PFSK-1 (cell line): Measurements from ENCODE around the gene UNC45A.
A peak's percentile ranks its signal among the peaks of the same experiment; 100 is the strongest.

Source experiments
- FOXP2 ChIP-seq: optimal IDR thresholded peaks from 2 replicates; pipeline ENCODE3; 2011; ENCODE audit warnings: borderline replicate concordance, control low read depth, inconsistent platforms; ENCODE audit not compliant: insufficient read depth; ENCODE audit errors: extremely low read length, extremely low read depth
- POLR2AphosphoS5 ChIP-seq: IDR thresholded peaks from 2 replicates; pipeline ENCODE4 v1.6.1; 2012; ENCODE audit warnings: low read depth, mild to moderate bottlenecking, control low read depth, low read length, moderate library complexity
- SIN3A ChIP-seq: IDR thresholded peaks from 2 replicates; pipeline ENCODE4 v1.6.1; 2012; ENCODE audit warnings: mild to moderate bottlenecking, low read length, moderate library complexity, borderline replicate concordance; ENCODE audit not compliant: insufficient read depth
- TAF1 ChIP-seq: IDR thresholded peaks from 2 replicates; pipeline ENCODE4 v1.6.1; 2012; ENCODE audit warnings: low read length, control low read depth, borderline replicate concordance; ENCODE audit not compliant: insufficient read depth
- TF ChIP-seq, protein P1 (sequence below), 2 experiments: IDR thresholded peaks; 2 replicates each; pipeline versions ENCODE4 v1.6.1 to v1.8.0; 2011 to 2012; ENCODE audit warnings: low read depth in 2 of 2, low read length in 2 of 2, control low read depth in 1 of 2, inconsistent platforms in 1 of 2, mild to moderate bottlenecking in 1 of 2, moderate library complexity in 1 of 2; ENCODE audit not compliant: insufficient read depth in 1 of 2

The UNC45A gene

GRCh38 chr15:90892498-90893174 lies 42.4 kb upstream of the UNC45A start:
- TF ChIP-seq SIN3A (no peak), POLR2AphosphoS5 (no peak), FOXP2 (no peak), TAF1 (no peak)
- TF ChIP-seq, protein P1, sequence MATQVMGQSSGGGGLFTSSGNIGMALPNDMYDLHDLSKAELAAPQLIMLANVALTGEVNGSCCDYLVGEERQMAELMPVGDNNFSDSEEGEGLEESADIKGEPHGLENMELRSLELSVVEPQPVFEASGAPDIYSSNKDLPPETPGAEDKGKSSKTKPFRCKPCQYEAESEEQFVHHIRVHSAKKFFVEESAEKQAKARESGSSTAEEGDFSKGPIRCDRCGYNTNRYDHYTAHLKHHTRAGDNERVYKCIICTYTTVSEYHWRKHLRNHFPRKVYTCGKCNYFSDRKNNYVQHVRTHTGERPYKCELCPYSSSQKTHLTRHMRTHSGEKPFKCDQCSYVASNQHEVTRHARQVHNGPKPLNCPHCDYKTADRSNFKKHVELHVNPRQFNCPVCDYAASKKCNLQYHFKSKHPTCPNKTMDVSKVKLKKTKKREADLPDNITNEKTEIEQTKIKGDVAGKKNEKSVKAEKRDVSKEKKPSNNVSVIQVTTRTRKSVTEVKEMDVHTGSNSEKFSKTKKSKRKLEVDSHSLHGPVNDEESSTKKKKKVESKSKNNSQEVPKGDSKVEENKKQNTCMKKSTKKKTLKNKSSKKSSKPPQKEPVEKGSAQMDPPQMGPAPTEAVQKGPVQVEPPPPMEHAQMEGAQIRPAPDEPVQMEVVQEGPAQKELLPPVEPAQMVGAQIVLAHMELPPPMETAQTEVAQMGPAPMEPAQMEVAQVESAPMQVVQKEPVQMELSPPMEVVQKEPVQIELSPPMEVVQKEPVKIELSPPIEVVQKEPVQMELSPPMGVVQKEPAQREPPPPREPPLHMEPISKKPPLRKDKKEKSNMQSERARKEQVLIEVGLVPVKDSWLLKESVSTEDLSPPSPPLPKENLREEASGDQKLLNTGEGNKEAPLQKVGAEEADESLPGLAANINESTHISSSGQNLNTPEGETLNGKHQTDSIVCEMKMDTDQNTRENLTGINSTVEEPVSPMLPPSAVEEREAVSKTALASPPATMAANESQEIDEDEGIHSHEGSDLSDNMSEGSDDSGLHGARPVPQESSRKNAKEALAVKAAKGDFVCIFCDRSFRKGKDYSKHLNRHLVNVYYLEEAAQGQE (IDR thresholded peaks at IDR 0.05; ENCODE audit: insufficient read depth in 1 of 2, low read depth in 2 of 2, low read length in 2 of 2), result no peak

- no peak for TF ChIP-seq SIN3A
- no peak for TF ChIP-seq FOXP2
- TF ChIP-seq, protein P1 (IDR thresholded peaks at IDR 0.05; ENCODE audit: insufficient read depth in 1 of 2, low read depth in 2 of 2, low read length in 2 of 2), result no peak
- TF ChIP-seq POLR2AphosphoS5, result no peak
- TF ChIP-seq TAF1, result no peak
These were observed 41.7 kb upstream of the UNC45A start for GRCh38 chr15:90893175-90894090.

DNA sequence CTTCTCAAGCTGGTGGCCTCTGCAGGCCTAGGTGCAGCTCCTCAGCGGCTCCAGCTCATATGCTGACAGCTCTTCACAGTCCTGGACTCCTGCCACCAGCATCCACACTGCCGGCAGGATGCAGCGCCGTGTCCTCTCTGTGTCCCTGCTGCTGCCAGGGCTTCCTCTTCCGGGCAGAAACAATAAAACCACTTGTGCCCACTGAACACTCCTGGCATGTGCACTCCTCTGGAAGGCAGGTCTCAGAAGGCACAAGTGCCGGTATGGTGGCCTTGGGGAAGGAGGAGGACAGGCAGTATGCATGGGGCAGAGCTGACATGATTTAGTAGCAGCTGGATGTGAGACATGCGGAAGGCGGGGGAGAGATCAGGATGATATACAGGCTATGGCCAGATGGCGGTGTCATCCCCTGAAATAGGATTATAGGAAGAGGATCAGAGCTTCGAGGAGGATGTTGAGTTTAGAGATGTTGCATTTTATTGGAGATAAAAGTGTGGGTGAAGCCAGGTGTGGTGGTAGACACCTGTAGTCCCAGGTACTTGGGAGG lies 39.4 kb upstream of the UNC45A start:
- TF ChIP-seq, protein P1 (IDR thresholded peaks at IDR 0.05; ENCODE audit: insufficient read depth in 1 of 2, low read depth in 2 of 2, low read length in 2 of 2), result no peak
- TF ChIP-seq FOXP2 (peak; percentile 97), POLR2AphosphoS5 (no peak), TAF1 (no peak)

DNA sequence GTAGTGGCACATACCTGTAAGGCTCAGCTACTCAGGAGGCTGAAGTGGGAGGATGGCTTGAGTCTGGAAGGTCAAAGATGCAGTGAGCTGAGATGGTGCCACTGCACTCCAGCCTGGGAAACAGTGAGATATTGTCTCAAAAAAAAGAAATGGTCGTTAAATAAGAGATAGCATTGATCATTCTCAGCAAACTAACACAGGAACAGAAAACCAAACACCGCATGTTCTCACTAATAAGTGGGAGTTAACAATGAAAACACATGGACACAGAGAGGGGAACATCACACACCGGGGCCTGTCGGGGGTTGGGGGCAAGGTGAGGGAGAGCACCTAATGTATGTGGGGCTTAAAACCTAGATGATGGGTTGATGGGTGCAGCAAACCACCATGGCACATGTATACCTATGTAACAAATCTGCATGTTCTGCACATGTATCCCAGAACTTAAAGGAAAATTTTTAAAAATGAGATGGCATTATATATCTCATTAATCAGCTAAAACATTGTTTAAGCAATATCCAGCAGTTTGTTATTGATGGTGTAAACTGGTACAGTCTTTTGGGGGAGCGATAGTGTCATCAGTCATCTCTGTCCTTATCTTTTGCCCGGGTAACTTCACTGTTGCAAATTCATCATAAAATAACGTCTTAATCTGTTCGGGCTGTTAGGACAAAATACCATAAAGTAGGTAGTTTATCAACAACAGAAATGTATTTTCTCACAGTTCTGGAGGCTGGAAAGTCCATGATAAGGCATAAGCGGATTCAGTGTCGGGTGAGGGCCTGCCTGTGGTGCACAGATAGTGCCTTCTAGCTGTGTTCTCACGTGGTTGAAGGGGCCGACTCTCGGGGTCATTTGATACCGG lies 33.7 kb upstream of the UNC45A start:
- TF ChIP-seq FOXP2 (no peak), TAF1 (no peak), SIN3A (no peak), POLR2AphosphoS5 (no peak)
- TF ChIP-seq, protein P1 (IDR thresholded peaks at IDR 0.05; ENCODE audit: insufficient read depth in 1 of 2, low read depth in 2 of 2, low read length in 2 of 2), result no peak
